GM18909 (cell line): ENCODE measurements around the gene ULK4.
"Not testable (repeated sequence)": the region's sequence is repeated elsewhere in the genome, so short reads cannot be mapped to it uniquely, and the experiment has no call there.

Source experiments
- ATAC-seq: cut with Tn5 transposase; IDR thresholded peaks from one replicate; pipeline ENCODE4 v1.9.1; 2021; ENCODE audit warnings: mild to moderate bottlenecking; ENCODE audit not compliant: unreplicated experiment, poor library complexity

ULK4 gene

GRCh38 chr3:41792806-41793205 is 169.1 kb downstream of the ULK4 start:
- ATAC-seq: no peak

- no peak for ATAC-seq
Observed at GRCh38 chr3:41769106-41769505, 192.8 kb downstream of the ULK4 start.

GRCh38 chr3:41768363-41768762 is 193.5 kb downstream of the ULK4 start:
- ATAC-seq: no peak

- ATAC-seq: not testable (repeated sequence)
Observed at GRCh38 chr3:41762867-41763266, 199.0 kb downstream of the ULK4 start.

- ATAC-seq: no peak
Observed at GRCh38 chr3:41753651-41754050, 208.3 kb downstream of the ULK4 start.

GRCh38 chr3:41751597-41751996 is 210.3 kb downstream of the ULK4 start:
- no peak for ATAC-seq

GRCh38 chr3:41749988-41750387 is 211.9 kb downstream of the ULK4 start:
- no peak for ATAC-seq

GRCh38 chr3:41746215-41746614 is 215.7 kb downstream of the ULK4 start:
- no peak for ATAC-seq

- ATAC-seq: no peak
Observed at GRCh38 chr3:41742121-41742520, 219.8 kb downstream of the ULK4 start.

- no peak for ATAC-seq
Observed at GRCh38 chr3:41740374-41740886, 221.5 kb downstream of the ULK4 start.

GRCh38 chr3:41726891-41727290 is 235.0 kb downstream of the ULK4 start:
- no peak for ATAC-seq

GRCh38 chr3:41717641-41718040 is 244.3 kb downstream of the ULK4 start:
- ATAC-seq: no peak

- no peak for ATAC-seq
Observed at GRCh38 chr3:41716471-41716870, 245.4 kb downstream of the ULK4 start.

GRCh38 chr3:41715376-41715775 is 246.5 kb downstream of the ULK4 start:
- ATAC-seq: no peak

- no peak for ATAC-seq
Observed at GRCh38 chr3:41711651-41712050, 250.3 kb downstream of the ULK4 start.

- ATAC-seq: no peak
Observed at GRCh38 chr3:41710646-41711388, 251.1 kb downstream of the ULK4 start.

- ATAC-seq: not testable (repeated sequence)
Observed at GRCh38 chr3:41709213-41709612, 252.7 kb downstream of the ULK4 start.

GRCh38 chr3:41708176-41708575 is 253.7 kb downstream of the ULK4 start:
- no peak for ATAC-seq

- ATAC-seq: no peak
Observed at GRCh38 chr3:41705893-41706292, 256.0 kb downstream of the ULK4 start.

GRCh38 chr3:41701191-41701698 is 260.7 kb downstream of the ULK4 start:
- ATAC-seq: no peak

GRCh38 chr3:41700155-41700554 is 261.7 kb downstream of the ULK4 start:
- ATAC-seq: no peak

- no peak for ATAC-seq
Observed at GRCh38 chr3:41698898-41699297, 263.0 kb downstream of the ULK4 start.
